Astrocyte (in vitro differentiated cells and primary cell): ENCODE data around the gene CNTNAP4. TPM values are rescaled to one million over a fixed set of nuclear protein-coding genes. Genes with fewer than 3 reads are reported as not detected.

Experiments used
- DNase-seq: peaks from one replicate; pipeline ENCODE4 v3.0.0-alpha.2; 2010; ENCODE audit warnings: low read depth
- FAIRE-seq: peaks from 2 replicates; lab custom pipeline; 2011; peaks lifted over from hg19 to GRCh38; lab: Jason Lieb, UNC
- H2AFZ ChIP-seq: 2 replicates; pipeline ENCODE4 v1.6.0; 2012; ENCODE audit warnings: low read depth, low read length, inconsistent platforms
- H3K27ac ChIP-seq: 2 replicates; pipeline ENCODE4 v1.5.1; 2011; ENCODE audit warnings: low read depth, low read length, inconsistent platforms
- H3K27me3 ChIP-seq: 2 replicates; pipeline ENCODE4 v1.6.0; 2011; ENCODE audit warnings: low read length, inconsistent platforms; ENCODE audit not compliant: insufficient read depth
- H3K36me3 ChIP-seq: 2 replicates; pipeline ENCODE4 v1.5.1; 2011; ENCODE audit warnings: low read length, inconsistent platforms; ENCODE audit not compliant: insufficient read depth
- H3K4me1 ChIP-seq: 2 replicates; pipeline ENCODE4 v1.5.1; 2011; ENCODE audit warnings: low read length, inconsistent platforms; ENCODE audit not compliant: insufficient read depth
- H3K4me2 ChIP-seq: 2 replicates; pipeline ENCODE4 v1.6.0; 2012; ENCODE audit warnings: low read length, inconsistent platforms
- H3K4me3 ChIP-seq: 2 replicates; pipeline ENCODE4 v1.5.1; 2011; ENCODE audit warnings: low read depth, mild to moderate bottlenecking, low read length, inconsistent platforms; ENCODE audit not compliant: insufficient read depth
- H3K79me2 ChIP-seq: 2 replicates; pipeline ENCODE4 v1.6.0; 2012; ENCODE audit warnings: mild to moderate bottlenecking, low read length, inconsistent platforms; ENCODE audit not compliant: insufficient read depth
- H3K9ac ChIP-seq: 2 replicates; pipeline ENCODE4 v1.6.0; 2012; ENCODE audit warnings: mild to moderate bottlenecking, low read length, inconsistent platforms
- H3K9me3 ChIP-seq: 2 replicates; pipeline ENCODE4 v1.5.1; 2012; ENCODE audit warnings: low read depth, mild to moderate bottlenecking, low read length, inconsistent platforms; ENCODE audit not compliant: insufficient read depth
- H4K20me1 ChIP-seq: 2 replicates; pipeline ENCODE4 v1.6.0; 2012; ENCODE audit warnings: low read length, inconsistent platforms; ENCODE audit not compliant: insufficient read depth
- H3K27ac Mint-ChIP-seq: one replicate; pipeline ENCODE4 v1.8.0; 2021; ENCODE audit warnings: mild to moderate bottlenecking, mixed read lengths; ENCODE audit not compliant: unreplicated experiment
- H3K27me3 Mint-ChIP-seq: one replicate; pipeline ENCODE4 v1.8.0; 2021; ENCODE audit warnings: low read depth, mixed read lengths; ENCODE audit not compliant: unreplicated experiment
- H3K36me3 Mint-ChIP-seq: one replicate; pipeline ENCODE4 v1.8.0; 2021; ENCODE audit warnings: low read depth, mixed read lengths; ENCODE audit not compliant: unreplicated experiment
- H3K4me1 Mint-ChIP-seq: one replicate; pipeline ENCODE4 v1.8.0; 2021; ENCODE audit warnings: low read depth, mixed read lengths; ENCODE audit not compliant: unreplicated experiment
- H3K4me3 Mint-ChIP-seq: one replicate; pipeline ENCODE4 v1.8.0; 2021; ENCODE audit warnings: mild to moderate bottlenecking, moderate library complexity, mixed read lengths; ENCODE audit not compliant: unreplicated experiment
- H3K9me3 Mint-ChIP-seq: one replicate; pipeline ENCODE4 v1.8.0; 2021; ENCODE audit warnings: mild to moderate bottlenecking, mixed read lengths; ENCODE audit not compliant: unreplicated experiment
- EZH2 ChIP-seq: IDR thresholded peaks from 2 replicates; pipeline ENCODE4 v1.6.1; 2012; ENCODE audit warnings: mild to moderate bottlenecking, low read length, inconsistent platforms; ENCODE audit not compliant: insufficient read depth
- total RNA-seq: library from RNA; stranded (reverse); gene quantifications from 2 replicates; pipeline ENCODE4 v1.2.1, GENCODE V29; 2021
- TF ChIP-seq, protein P1 (sequence below): IDR thresholded peaks from 2 replicates; pipeline ENCODE4 v1.5.1; 2011; ENCODE audit warnings: low read depth, mild to moderate bottlenecking, inconsistent platforms, low read length, moderate library complexity; ENCODE audit not compliant: insufficient read depth

CNTNAP4 gene
- total RNA-seq, 1 donor from 2014 or later = not detected

DNA sequence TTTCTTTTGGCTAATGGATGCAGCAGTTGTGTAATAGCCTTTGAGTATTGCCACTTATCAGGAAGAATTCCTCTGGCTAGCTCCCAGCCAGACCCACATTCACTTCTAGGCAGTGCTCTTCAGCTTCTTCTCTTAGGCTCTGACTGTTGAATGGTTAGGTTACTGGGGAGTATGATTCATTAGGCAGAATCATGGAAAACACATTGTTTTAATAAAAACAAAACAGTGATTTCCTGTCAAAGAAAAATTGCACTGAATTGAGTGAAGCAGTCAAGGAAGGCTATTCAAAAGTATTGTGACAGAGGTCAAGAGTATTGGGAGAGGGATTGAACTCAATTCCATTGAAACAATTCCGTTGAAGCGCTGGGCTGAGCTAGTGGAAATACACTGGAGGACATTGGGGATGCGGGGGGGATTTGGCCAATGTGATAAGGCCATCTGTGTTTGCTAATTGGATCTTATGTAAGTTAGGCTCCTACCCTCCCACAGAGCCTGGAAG is 68.0 kb downstream of the CNTNAP4 start:
- no peaks in the 10 kb centered on the region for H3K36me3 Mint-ChIP-seq
- TF ChIP-seq, protein P1, sequence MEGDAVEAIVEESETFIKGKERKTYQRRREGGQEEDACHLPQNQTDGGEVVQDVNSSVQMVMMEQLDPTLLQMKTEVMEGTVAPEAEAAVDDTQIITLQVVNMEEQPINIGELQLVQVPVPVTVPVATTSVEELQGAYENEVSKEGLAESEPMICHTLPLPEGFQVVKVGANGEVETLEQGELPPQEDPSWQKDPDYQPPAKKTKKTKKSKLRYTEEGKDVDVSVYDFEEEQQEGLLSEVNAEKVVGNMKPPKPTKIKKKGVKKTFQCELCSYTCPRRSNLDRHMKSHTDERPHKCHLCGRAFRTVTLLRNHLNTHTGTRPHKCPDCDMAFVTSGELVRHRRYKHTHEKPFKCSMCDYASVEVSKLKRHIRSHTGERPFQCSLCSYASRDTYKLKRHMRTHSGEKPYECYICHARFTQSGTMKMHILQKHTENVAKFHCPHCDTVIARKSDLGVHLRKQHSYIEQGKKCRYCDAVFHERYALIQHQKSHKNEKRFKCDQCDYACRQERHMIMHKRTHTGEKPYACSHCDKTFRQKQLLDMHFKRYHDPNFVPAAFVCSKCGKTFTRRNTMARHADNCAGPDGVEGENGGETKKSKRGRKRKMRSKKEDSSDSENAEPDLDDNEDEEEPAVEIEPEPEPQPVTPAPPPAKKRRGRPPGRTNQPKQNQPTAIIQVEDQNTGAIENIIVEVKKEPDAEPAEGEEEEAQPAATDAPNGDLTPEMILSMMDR = no peak
- TF ChIP-seq EZH2 = no peak
- Histone ChIP-seq H3K27me3 (no peaks in the 10 kb centered on the region), H4K20me1 (no peaks in the 10 kb centered on the region), H3K36me3 (no peaks in the 10 kb centered on the region), H3K79me2 (no peaks in the 10 kb centered on the region), H3K27ac (no peak overlapping the region), H3K9ac (no peak overlapping the region), H3K4me3 (no peak overlapping the region), H3K4me1 (no peaks in the 10 kb centered on the region), H3K4me2 (no peak overlapping the region), H3K9me3 (no peaks in the 10 kb centered on the region), H2AFZ (no peak overlapping the region)
- H3K9me3 Mint-ChIP-seq = peaks cover 5% of the 10 kb centered on the region
- H3K27me3 Mint-ChIP-seq = no peaks in the 10 kb centered on the region
- peak; percentile 15 for DNase-seq
- H3K4me3 Mint-ChIP-seq = no peak overlapping the region
- no peaks in the 10 kb centered on the region for H3K4me1 Mint-ChIP-seq
- no peak for FAIRE-seq
- no peak overlapping the region for H3K27ac Mint-ChIP-seq

DNA sequence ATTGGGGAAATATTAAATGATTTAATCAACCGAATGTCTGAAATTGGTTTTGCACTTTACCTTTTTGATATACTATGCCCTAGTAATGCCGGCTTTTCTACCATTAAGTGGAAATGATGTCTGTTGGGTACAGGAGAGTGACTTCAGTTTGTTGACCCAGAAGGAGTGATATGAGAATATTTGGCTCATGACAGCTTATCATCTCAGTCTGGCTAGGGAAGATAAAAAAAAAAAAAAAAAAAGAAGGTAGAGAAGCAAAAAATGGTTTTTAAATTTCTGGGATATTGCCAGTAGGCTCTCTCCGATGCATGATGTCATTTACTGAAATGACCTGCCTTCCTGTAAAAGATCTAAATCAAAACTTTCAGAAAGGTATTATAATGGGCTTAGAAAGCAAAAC is 69.0 kb downstream of the CNTNAP4 start:
- no peaks in the 10 kb centered on the region for H3K79me2 ChIP-seq
- no peak overlapping the region for H3K27ac Mint-ChIP-seq
- no peak overlapping the region for H2AFZ ChIP-seq
- TF ChIP-seq, protein P1 = no peak
- TF ChIP-seq EZH2 = no peak
- H3K4me3 Mint-ChIP-seq = no peak overlapping the region
- no peaks in the 10 kb centered on the region for H3K36me3 Mint-ChIP-seq
- DNase-seq = no peak
- H3K27me3 Mint-ChIP-seq = no peaks in the 10 kb centered on the region
- H3K4me3 ChIP-seq = no peak overlapping the region
- no peak for FAIRE-seq
- H3K9me3 Mint-ChIP-seq = peaks cover 2% of the 10 kb centered on the region
- H4K20me1 ChIP-seq = no peaks in the 10 kb centered on the region
- no peaks in the 10 kb centered on the region for H3K27me3 ChIP-seq
- no peak overlapping the region for H3K4me2 ChIP-seq
- H3K9ac ChIP-seq = no peak overlapping the region
- H3K4me1 Mint-ChIP-seq = no peaks in the 10 kb centered on the region
- H3K27ac ChIP-seq = no peak overlapping the region
- H3K9me3 ChIP-seq = no peaks in the 10 kb centered on the region
- H3K36me3 ChIP-seq = no peaks in the 10 kb centered on the region
- H3K4me1 ChIP-seq = no peaks in the 10 kb centered on the region

DNA sequence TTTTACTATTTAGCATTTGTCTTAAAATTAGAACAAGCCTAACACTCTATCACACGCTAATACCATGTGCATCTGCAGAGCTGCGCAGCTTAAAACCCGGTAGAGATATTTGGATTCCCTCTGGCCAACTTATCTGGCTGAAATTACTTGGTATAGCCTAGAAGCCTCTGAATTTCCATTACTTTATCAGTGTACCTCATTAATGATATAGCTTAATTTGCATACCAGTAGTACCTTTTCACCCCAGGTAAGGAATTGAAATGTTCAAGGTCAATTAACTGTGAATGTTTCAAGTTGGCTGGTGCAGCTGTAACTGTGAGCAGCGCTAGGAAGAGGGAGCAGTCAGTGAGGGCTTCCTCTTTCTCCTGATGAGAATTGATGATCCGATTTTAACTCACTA is 74.2 kb downstream of the CNTNAP4 start:
- Histone ChIP-seq H3K27ac (no peak overlapping the region), H3K4me2 (no peak overlapping the region), H3K4me1 (no peaks in the 10 kb centered on the region), H3K79me2 (no peaks in the 10 kb centered on the region), H4K20me1 (no peaks in the 10 kb centered on the region), H3K9me3 (no peaks in the 10 kb centered on the region), H3K4me3 (no peak overlapping the region), H3K9ac (no peak overlapping the region), H3K27me3 (no peaks in the 10 kb centered on the region), H2AFZ (no peak overlapping the region), H3K36me3 (no peaks in the 10 kb centered on the region)
- H3K4me3 Mint-ChIP-seq = no peak overlapping the region
- H3K27me3 Mint-ChIP-seq = no peaks in the 10 kb centered on the region
- FAIRE-seq = no peak
- no peaks in the 10 kb centered on the region for H3K4me1 Mint-ChIP-seq
- no peaks in the 10 kb centered on the region for H3K36me3 Mint-ChIP-seq
- no peak overlapping the region for H3K27ac Mint-ChIP-seq
- TF ChIP-seq, protein P1 = no peak
- no peak for TF ChIP-seq EZH2
- no peaks in the 10 kb centered on the region for H3K9me3 Mint-ChIP-seq
- no peak for DNase-seq
